Dendritic cell treated with granulocyte-macrophage colony-stimulating factor and Interleukin-4, amounts not matched to agents 40 ng/mL and 50 ng/mL, for 4 days (primary cell): ENCODE measurements around the gene ZBTB46.
"Not testable (repeated sequence)": the region's sequence is repeated elsewhere in the genome, so short reads cannot be mapped to it uniquely, and the experiment has no call there.

ENCODE experiments used
- H3K27ac Mint-ChIP-seq: one replicate; pipeline ENCODE4 v1.8.0; 2022; ENCODE audit warnings: mild to moderate bottlenecking, mixed read lengths
- H3K27me3 Mint-ChIP-seq: one replicate; pipeline ENCODE4 v1.8.0; 2022; ENCODE audit warnings: mild to moderate bottlenecking, mixed read lengths
- H3K36me3 Mint-ChIP-seq: one replicate; pipeline ENCODE4 v1.8.0; 2022; ENCODE audit warnings: low read depth, mixed read lengths
- H3K4me1 Mint-ChIP-seq: one replicate; pipeline ENCODE4 v1.8.0; 2022; ENCODE audit warnings: low read depth, mixed read lengths
- H3K4me3 Mint-ChIP-seq: one replicate; pipeline ENCODE4 v1.8.0; 2022; ENCODE audit warnings: mild to moderate bottlenecking, moderate library complexity, mixed read lengths
- H3K9me3 Mint-ChIP-seq: one replicate; pipeline ENCODE4 v1.8.0; 2022; ENCODE audit warnings: mixed read lengths
- intact Hi-C: fragments of 100-400 bp; cut with micrococcal nuclease; formaldehyde crosslinking; loops from one replicate; pipeline ENCODE4 v1.15.0; 2022

The ZBTB46 gene

DNA sequence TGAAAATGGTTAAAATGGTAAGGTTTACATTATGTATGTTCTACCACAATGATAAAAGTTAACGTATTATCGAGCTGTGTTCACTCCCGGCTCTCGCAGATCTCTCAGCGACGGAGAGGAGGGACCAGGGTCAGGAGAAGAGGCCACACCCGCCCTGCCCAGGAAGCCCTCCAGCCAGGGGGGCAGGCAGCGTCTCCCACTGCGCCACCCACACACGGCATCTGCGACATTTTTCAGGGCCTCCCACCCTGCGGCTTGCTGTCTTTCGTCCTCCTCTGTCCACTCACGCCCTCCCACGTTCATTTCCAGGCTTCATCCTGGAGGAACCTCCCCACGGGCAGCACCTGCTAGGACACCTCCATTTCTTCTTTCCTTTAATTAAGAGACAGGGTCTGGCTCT lies 43.3 kb downstream of the ZBTB46 start:
- H3K9me3 Mint-ChIP-seq, result no peaks in the 10 kb centered on the region
- H3K27me3 Mint-ChIP-seq, result no peaks in the 10 kb centered on the region
- intact Hi-C loops, result loop anchor here (2.0 kb wide), 1 partner anchor 77 kb away; the partner anchor contains the start of gene TPD52L2

DNA sequence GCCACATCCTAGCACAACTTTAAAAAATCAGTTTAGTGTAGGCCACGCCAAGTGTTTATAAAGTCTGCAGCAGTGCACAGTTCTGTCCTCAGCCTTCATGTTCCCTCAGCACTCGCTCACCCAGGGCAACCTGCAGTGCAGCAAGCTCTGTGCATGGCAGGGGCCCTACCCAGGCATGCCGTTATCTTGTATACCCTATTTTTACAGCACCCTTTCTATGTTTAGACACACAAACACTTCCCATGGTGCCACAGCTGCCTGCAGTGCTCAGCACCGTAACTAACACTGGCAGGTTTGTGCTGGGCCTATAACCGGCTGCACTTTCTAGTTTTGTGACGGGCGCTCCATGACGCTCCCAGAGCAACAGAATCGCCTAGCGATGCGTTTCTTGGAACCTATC lies 43.8 kb downstream of the ZBTB46 start:
- intact Hi-C loops, result loop anchor here (2.0 kb wide), 1 partner anchor 77 kb away; the partner anchor contains the start of gene TPD52L2
- Mint-ChIP-seq H3K4me3 (no peak overlapping the region), H3K27ac (peak overlapping the region; percentile 11), H3K27me3 (no peaks in the 10 kb centered on the region), H3K36me3 (peaks cover 89% of the 10 kb centered on the region), H3K9me3 (no peaks in the 10 kb centered on the region), H3K4me1 (peaks cover 10% of the 10 kb centered on the region)

More for the DNA sequence above, 43.3 kb downstream of the ZBTB46 start:
- Mint-ChIP-seq H3K27ac (no peak overlapping the region), H3K4me3 (no peak overlapping the region), H3K4me1 (peaks cover 10% of the 10 kb centered on the region), H3K36me3 (peaks cover 89% of the 10 kb centered on the region)

DNA sequence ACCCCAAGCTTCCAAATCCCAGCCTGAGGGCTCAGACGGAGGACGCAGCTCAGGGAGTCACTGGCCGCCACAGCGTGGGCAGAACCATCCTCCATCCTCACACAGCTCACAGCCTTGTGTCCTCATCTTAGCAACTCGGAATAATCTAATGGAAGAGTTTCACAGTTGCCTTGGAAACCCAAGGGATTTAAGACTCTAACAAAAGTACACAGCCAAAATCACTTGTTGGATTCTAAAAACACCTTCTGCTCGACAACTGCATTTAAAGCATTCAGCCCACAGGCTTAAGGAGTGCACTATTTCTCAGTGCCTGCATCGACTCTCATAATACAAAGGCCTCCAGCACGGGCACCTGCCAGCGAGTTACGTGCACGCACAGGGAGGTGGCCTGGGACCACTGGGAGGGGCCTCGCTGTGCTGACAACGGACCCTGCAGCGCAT lies 45.4 kb downstream of the ZBTB46 start:
- Mint-ChIP-seq H3K4me1 (peaks cover 10% of the 10 kb centered on the region), H3K27me3 (no peaks in the 10 kb centered on the region), H3K27ac (no peak overlapping the region), H3K4me3 (no peak overlapping the region), H3K9me3 (no peaks in the 10 kb centered on the region), H3K36me3 (peaks cover 83% of the 10 kb centered on the region)
- intact Hi-C loops, result loop anchor here (2.0 kb wide), 1 partner anchor 79 kb away; the partner anchor contains the start of gene TPD52L2

DNA sequence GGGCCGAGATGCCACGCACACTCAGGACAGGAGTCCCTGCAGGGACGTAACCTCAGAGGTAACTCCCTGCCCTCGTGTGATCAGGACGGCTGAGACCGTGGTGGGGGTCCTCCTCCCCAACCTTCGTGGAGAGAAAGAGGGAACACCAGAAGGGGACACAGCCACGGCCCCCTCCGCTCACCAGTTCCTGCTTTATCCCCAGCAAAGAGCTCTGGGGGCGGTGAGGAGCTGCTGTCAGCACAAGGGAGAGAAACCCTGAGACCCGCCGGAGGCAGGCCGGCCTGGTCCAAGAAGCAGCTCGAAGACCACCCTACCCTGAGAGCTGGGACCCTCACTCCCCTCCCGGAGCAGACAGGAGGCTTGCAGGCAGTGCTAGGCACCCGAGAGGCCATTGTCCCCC lies 47.1 kb downstream of the ZBTB46 start:
- H3K4me3 Mint-ChIP-seq, result no peak overlapping the region
- peaks cover 72% of the 10 kb centered on the region for H3K36me3 Mint-ChIP-seq
- no peak overlapping the region for H3K27ac Mint-ChIP-seq
- intact Hi-C loops, result no loop called here
- H3K9me3 Mint-ChIP-seq, result no peaks in the 10 kb centered on the region
- no peaks in the 10 kb centered on the region for H3K27me3 Mint-ChIP-seq
- H3K4me1 Mint-ChIP-seq, result peaks cover 10% of the 10 kb centered on the region

DNA sequence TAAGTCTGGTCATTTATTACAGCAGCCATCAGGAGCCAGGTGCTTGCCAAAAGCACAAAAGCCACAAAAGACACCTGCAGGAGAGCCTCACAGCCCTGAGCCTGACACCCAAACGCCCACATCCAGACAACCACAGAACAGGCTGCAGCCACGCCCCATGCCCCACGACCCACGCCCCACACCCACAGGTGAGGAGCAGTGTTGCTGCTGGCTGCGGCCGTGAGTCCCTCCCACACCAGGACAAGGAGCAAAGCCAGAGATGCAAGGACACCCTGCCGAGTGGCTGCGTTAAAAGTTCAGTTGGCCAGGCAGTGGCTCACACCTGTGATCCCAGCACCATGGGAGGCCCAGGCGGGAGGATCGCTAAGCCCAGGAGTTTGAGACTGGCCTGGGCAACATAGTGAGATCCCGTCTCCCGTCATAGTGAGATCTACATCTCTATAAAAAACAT lies 48.5 kb downstream of the ZBTB46 start:
- peaks cover 72% of the 10 kb centered on the region for H3K36me3 Mint-ChIP-seq
- no peak overlapping the region for H3K4me3 Mint-ChIP-seq
- peaks cover 5% of the 10 kb centered on the region for H3K4me1 Mint-ChIP-seq
- no peak overlapping the region for H3K27ac Mint-ChIP-seq
- no peaks in the 10 kb centered on the region for H3K9me3 Mint-ChIP-seq
- intact Hi-C loops, result no loop called here
- no peaks in the 10 kb centered on the region for H3K27me3 Mint-ChIP-seq

DNA sequence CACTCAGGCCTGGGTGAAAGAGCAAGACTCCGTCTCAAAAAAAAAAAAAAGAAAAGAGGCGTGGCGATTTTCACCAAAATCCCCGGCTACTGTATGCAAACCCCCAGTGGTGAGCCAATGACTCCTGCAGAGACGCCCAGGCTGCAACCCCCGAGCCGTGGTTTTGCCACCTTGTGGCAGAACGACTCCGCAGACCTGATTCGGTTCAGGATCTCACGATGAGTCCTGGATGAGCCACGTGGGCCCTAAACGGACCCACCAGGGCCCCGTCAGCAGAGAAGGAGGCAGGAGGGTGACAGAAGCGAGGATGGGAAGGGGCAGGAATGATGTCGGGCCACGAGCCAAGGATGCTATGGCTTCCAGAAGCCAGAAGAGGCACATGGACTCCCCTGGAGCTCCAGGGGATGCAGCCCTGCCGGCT lies 49.0 kb downstream of the ZBTB46 start:
- no peaks in the 10 kb centered on the region for H3K9me3 Mint-ChIP-seq
- intact Hi-C loops, result no loop called here
- H3K4me1 Mint-ChIP-seq, result peaks cover 5% of the 10 kb centered on the region
- H3K27me3 Mint-ChIP-seq, result no peaks in the 10 kb centered on the region
- peaks cover 72% of the 10 kb centered on the region for H3K36me3 Mint-ChIP-seq
- H3K27ac Mint-ChIP-seq, result no peak overlapping the region
- no peak overlapping the region for H3K4me3 Mint-ChIP-seq

DNA sequence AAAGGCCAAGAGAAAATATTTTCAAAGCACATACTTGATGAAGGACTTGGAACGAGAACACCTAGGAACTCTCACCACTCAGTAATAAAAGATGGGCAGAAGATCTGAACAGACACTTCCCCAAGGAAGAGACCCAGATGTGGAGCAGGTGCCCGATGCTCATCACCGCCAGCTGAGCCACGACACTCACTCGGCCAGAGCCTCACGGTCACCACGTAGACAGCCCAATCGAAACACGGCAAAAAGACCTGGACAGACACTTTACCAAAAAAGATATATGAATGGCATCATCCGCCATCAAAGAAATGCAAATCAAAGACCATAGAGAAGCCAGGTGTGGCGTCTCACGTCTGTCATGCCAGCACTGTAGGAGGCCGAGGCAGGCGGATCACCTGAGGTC lies 49.9 kb downstream of the ZBTB46 start:
- peaks cover 76% of the 10 kb centered on the region for H3K36me3 Mint-ChIP-seq
- no peaks in the 10 kb centered on the region for H3K9me3 Mint-ChIP-seq
- intact Hi-C loops, result no loop called here
- H3K27me3 Mint-ChIP-seq, result no peaks in the 10 kb centered on the region
- H3K27ac Mint-ChIP-seq, result no peak overlapping the region
- no peak overlapping the region for H3K4me3 Mint-ChIP-seq
- H3K4me1 Mint-ChIP-seq, result peaks cover 5% of the 10 kb centered on the region

DNA sequence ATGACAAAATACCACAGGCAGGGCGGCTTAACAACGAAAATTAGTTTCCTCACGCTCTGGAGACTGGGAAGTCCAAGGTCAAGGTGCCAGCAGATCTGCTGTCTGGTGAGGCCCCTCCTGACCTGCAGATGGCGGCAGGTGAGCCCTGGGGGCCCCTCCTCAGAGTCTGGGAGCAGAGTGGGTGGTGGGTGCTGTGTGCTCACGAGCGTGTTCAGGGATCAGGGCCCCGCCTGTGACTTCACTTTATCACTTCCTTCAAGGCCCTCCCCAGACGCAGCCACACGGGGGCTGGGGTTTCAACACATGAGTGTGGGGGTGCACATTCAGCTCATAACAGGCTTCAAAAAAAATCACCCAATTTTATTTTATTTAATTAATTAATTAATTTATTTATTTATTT lies 52.2 kb downstream of the ZBTB46 start:
- Mint-ChIP-seq H3K27me3 (peaks cover 11% of the 10 kb centered on the region), H3K9me3 (no peaks in the 10 kb centered on the region), H3K4me3 (no peak overlapping the region), H3K4me1 (peaks cover 16% of the 10 kb centered on the region), H3K27ac (no peak overlapping the region), H3K36me3 (peaks cover 76% of the 10 kb centered on the region)
- intact Hi-C loops, result no loop called here

DNA sequence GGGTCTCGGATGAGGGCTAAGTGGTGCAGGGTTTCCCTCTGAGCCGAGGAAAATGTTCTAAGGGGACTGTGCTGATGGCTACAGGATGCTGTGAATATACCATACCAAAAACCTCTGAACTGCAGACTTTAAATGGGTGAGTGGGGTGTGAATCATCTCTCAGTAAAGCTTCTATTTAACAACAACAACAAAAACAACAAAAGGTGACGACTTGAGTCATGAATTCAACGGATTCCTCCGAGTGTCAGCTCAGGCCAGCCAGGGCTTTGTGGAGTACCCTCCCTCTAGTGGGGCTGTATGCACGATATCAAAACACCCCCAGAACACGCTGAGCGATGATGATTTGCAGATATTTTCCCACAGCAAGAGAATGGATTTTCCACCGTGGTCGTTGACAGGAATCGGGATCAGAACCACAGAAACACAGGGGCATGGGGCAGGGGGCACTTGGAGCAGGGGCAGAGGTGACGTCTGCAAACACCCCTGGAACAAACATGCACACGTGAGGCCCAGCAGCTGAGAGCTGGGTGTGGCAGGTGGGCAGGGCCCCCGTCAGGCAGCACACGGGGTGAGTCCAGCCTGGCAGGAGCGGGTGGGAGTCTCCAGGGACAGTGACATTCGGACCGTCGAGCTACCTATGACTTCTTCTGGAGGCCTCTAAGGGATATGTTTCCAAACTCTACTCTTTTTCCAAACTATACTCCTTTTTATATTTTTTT lies 52.9 kb downstream of the ZBTB46 start:
- Mint-ChIP-seq H3K27ac (no peak overlapping the region), H3K9me3 (no peaks in the 10 kb centered on the region), H3K4me1 (peaks cover 16% of the 10 kb centered on the region), H3K27me3 (peaks cover 11% of the 10 kb centered on the region), H3K4me3 (no peak overlapping the region), H3K36me3 (peaks cover 76% of the 10 kb centered on the region)
- intact Hi-C loops, result no loop called here

DNA sequence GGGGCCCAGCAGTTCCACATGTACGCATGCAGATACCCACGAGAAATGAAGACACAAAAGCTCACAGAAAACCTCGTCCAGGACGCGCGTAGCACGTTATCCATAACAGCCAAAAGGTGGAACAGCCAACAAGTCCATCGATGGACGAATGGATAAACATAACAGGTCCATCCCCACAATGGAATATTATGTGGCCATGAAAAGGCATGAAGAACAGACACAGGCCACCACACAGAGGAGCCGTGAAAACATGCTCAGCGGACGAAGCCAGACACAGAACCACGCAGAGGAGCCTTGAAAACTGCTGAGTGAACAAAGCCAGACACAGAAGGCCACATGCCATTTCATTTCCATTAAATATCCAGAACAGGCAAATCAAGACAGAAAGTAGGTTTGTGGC lies 53.5 kb downstream of the ZBTB46 start:
- peaks cover 75% of the 10 kb centered on the region for H3K36me3 Mint-ChIP-seq
- H3K27ac Mint-ChIP-seq, result no peak overlapping the region
- H3K4me3 Mint-ChIP-seq, result no peak overlapping the region
- peaks cover 11% of the 10 kb centered on the region for H3K27me3 Mint-ChIP-seq
- H3K4me1 Mint-ChIP-seq, result peaks cover 16% of the 10 kb centered on the region
- intact Hi-C loops, result no loop called here
- no peaks in the 10 kb centered on the region for H3K9me3 Mint-ChIP-seq

DNA sequence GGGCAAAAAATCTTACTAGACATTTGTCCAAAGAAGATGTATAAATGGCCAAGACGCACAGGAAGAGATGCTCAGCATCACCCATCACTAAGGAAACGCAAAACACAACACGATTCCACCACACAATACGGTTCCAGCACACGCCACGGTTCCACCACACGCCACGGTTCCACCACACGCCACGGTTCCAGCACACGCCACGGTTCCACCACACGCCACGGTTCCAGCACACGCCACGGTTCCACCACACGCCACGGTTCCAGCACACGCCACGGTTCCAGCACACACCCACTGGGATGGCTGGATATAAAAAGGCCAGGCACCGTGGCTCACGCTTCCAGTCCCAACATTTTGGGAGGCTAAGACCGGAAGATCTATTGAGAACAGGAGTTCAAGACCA lies 54.2 kb downstream of the ZBTB46 start:
- H3K27me3 Mint-ChIP-seq, result peaks cover 11% of the 10 kb centered on the region
- H3K9me3 Mint-ChIP-seq, H3K27ac Mint-ChIP-seq, H3K4me3 Mint-ChIP-seq, intact Hi-C loops: not testable (repeated sequence)
- H3K4me1 Mint-ChIP-seq, result peaks cover 16% of the 10 kb centered on the region
- H3K36me3 Mint-ChIP-seq, result peaks cover 73% of the 10 kb centered on the region

DNA sequence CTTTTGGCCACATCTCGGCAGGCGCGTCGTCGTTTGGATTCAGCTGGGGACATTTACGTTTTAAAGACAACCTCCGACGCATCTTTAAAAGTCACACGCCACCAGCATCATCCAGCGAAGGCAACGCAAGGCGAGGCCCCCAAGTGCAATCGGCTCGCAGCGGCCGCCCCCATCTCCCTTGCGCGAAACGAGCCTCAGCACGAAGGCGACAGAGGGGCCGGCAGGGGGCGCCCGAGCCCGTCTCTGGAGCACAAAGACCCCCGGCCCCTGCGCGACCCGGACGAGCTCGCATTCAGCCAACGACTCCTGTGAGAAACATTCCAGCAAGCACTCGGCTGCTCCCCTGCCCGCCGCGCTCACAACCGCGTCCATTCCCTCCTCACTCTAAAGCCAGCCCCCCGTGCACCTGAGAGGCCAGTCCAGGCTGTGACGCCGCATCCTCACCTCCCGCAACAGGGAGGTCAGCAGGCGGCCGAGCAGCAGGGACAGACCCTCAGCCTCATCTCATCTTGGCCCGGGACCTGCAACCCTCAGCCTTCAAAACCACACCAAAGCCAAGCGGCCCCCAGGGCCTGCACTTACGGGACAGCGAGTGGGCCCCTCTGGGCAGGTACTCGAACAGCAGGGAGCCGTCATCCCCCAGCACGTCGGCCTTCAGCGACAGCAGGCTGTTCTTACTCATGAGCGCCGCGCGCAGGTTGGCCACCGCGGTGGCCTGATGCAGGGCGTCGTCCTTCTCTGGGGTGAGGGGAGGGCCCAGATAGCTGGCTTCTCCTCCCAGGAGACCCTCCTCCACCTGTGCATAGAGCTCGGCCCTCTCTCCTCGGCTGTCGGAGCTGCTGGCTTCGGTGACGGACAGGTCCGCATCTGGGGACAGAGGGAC lies 55.7 kb downstream of the ZBTB46 start:
- H3K9me3 Mint-ChIP-seq, result no peaks in the 10 kb centered on the region
- H3K4me1 Mint-ChIP-seq, result peaks cover 16% of the 10 kb centered on the region
- no peak overlapping the region for H3K4me3 Mint-ChIP-seq
- intact Hi-C loops, result no loop called here
- H3K36me3 Mint-ChIP-seq, result peaks cover 81% of the 10 kb centered on the region
- peaks cover 11% of the 10 kb centered on the region for H3K27me3 Mint-ChIP-seq
- no peak overlapping the region for H3K27ac Mint-ChIP-seq

DNA sequence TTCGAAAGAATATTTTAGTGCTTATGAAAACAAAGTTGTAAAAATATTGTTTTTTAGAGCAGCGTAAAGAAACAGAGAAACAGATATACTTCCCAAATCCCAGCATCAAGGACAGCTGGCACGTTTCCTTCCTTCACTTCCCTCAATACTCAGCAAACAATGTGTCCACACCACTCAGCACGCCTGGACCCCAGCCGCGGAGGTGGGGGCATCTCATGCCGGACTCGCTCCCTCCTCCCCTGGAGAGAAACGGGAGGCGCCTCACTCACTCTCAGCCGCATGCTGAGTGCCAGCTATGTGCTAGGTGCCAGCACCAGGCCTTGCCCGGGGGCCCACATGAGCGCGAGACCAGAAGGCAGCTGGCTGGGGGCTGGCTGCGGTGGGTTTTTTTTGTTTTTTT lies 56.8 kb downstream of the ZBTB46 start:
- peaks cover 85% of the 10 kb centered on the region for H3K36me3 Mint-ChIP-seq
- H3K4me3 Mint-ChIP-seq, result no peak overlapping the region
- no peaks in the 10 kb centered on the region for H3K9me3 Mint-ChIP-seq
- H3K4me1 Mint-ChIP-seq, result peaks cover 16% of the 10 kb centered on the region
- intact Hi-C loops, result no loop called here
- H3K27me3 Mint-ChIP-seq, result peaks cover 11% of the 10 kb centered on the region
- no peak overlapping the region for H3K27ac Mint-ChIP-seq

DNA sequence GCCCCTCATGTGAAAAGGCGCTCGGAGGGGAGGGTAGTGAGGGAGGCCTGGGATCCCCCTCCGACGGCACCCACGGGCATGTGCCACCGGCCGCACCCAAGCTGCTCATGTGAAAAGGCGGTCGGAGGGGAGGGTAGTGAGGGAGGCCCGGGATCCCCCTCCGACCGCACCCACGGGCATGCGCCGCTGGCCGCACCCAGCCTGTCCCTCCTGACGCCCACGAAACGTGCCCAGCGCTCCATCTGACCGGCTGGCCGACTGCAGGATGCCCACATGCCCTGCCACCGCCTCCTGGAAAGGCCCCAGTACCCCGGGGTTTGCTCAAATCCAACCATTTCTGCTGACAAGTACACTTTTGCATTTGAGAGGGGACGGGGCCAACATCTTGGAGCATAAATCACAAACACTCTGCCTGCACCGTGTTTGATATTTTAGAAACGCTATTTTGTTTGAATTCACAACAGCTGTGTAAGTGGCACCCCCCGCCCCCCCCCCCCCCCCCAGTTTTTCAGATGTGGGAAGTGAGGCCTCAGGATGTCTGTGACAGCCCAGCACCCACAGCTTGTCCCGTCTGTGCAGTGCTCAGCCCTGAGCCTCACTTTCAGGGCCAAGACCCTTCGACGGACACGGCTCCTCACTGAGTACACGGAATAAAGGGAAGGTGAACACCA lies 57.4 kb downstream of the ZBTB46 start:
- Mint-ChIP-seq H3K36me3 (peaks cover 88% of the 10 kb centered on the region), H3K9me3 (no peaks in the 10 kb centered on the region), H3K27ac (no peak overlapping the region), H3K4me3 (no peak overlapping the region), H3K27me3 (peaks cover 11% of the 10 kb centered on the region), H3K4me1 (peaks cover 16% of the 10 kb centered on the region)
- intact Hi-C loops, result no loop called here
